GM23338 (cell line): ENCODE data around the gene FATE1. TPM values are rescaled to one million over a fixed set of nuclear protein-coding genes. Genes with fewer than 3 reads are reported as not detected.

Source experiments
- ATAC-seq: fragments of 200-7000 bp; cut with Tn5 transposase; 3 replicates; pipeline ENCODE4 v1.9.1; 2020
- DNase-seq: peaks from one replicate; pipeline ENCODE4 v3.0.0-alpha.2; 2015; ENCODE audit warnings: low spot score
- H2AFZ ChIP-seq: fragments of 200-600 bp; sonication (generic); 2 replicates; pipeline ENCODE4 v1.8.0; 2016; ENCODE audit warnings: antibody characterized with exemption, mild to moderate bottlenecking, moderate library complexity
- H3F3A ChIP-seq: fragments of 200-600 bp; sonication (generic); replicated peaks from 2 replicates; pipeline ENCODE4 v1.8.0; 2017; ENCODE audit warnings: antibody characterized with exemption, mixed run types, low read depth
- H3K27ac ChIP-seq: fragments of 200-600 bp; sonication (generic); 2 replicates; pipeline ENCODE4 v1.6.1; 2016; ENCODE audit warnings: low read depth
- H3K27me3 ChIP-seq: fragments of 200-600 bp; sonication (generic); 2 replicates; pipeline ENCODE4 v1.8.0; 2016; ENCODE audit warnings: mild to moderate bottlenecking, mixed run types, moderate library complexity; ENCODE audit not compliant: insufficient read depth
- H3K36me3 ChIP-seq: fragments of 200-600 bp; sonication (generic); 2 replicates; pipeline ENCODE4 v1.8.0; 2016; ENCODE audit warnings: mild to moderate bottlenecking; ENCODE audit not compliant: insufficient read depth
- H3K4me1 ChIP-seq: fragments of 200-600 bp; sonication (generic); 2 replicates; pipeline ENCODE4 v1.8.0; 2016; ENCODE audit warnings: mild to moderate bottlenecking, moderate library complexity; ENCODE audit not compliant: insufficient read depth
- H3K4me2 ChIP-seq: fragments of 200-600 bp; sonication (generic); 2 replicates; pipeline ENCODE4 v1.7.1; 2017; ENCODE audit warnings: mixed run types
- H3K4me3 ChIP-seq: fragments of 200-600 bp; sonication (generic); 2 replicates; pipeline ENCODE4 v1.6.1; 2016; ENCODE audit warnings: mixed run types
- H3K79me2 ChIP-seq: fragments of 200-600 bp; sonication (generic); replicated peaks from 2 replicates; pipeline ENCODE4 v1.8.0; 2017; ENCODE audit warnings: mild to moderate bottlenecking; ENCODE audit not compliant: insufficient read depth
- H3K9me2 ChIP-seq: fragments of 200-600 bp; sonication (generic); 2 replicates; pipeline ENCODE4 v1.8.0; 2017; ENCODE audit not compliant: insufficient read depth
- H4K20me1 ChIP-seq: fragments of 200-600 bp; sonication (generic); replicated peaks from 2 replicates; pipeline ENCODE4 v1.8.0; 2017; ENCODE audit warnings: mild to moderate bottlenecking; ENCODE audit not compliant: insufficient read depth
- H3K27ac Mint-ChIP-seq: 2 replicates; pipeline ENCODE4 v1.8.0; 2020; ENCODE audit warnings: inconsistent platforms, mild to moderate bottlenecking, moderate library complexity, mixed read lengths
- H3K27me3 Mint-ChIP-seq: 3 replicates; pipeline ENCODE4 v1.8.0; 2022; ENCODE audit warnings: low read depth, mild to moderate bottlenecking, moderate library complexity, mixed read lengths, inconsistent platforms; ENCODE audit not compliant: insufficient read depth, poor library complexity
- H3K36me3 Mint-ChIP-seq: 3 replicates; pipeline ENCODE4 v1.8.0; 2021; ENCODE audit warnings: low read depth, mild to moderate bottlenecking, inconsistent platforms, moderate library complexity, mixed read lengths
- H3K4me1 Mint-ChIP-seq: 3 replicates; pipeline ENCODE4 v1.8.0; 2020; ENCODE audit warnings: mild to moderate bottlenecking, inconsistent platforms, mixed read lengths
- H3K4me3 Mint-ChIP-seq: 3 replicates; pipeline ENCODE4 v1.8.0; 2021; ENCODE audit warnings: moderate library complexity, mild to moderate bottlenecking, inconsistent platforms, mixed read lengths
- H3K9me3 Mint-ChIP-seq: 3 replicates; pipeline ENCODE4 v1.8.0; 2020; ENCODE audit warnings: moderate library complexity, mild to moderate bottlenecking, inconsistent platforms, mixed read lengths
- EZH2 ChIP-seq: fragments of 200-600 bp; sonication (generic); IDR thresholded peaks from one replicate; pipeline ENCODE4 v1.8.0; 2017; ENCODE audit warnings: antibody characterized with exemption, mild to moderate bottlenecking, low read depth; ENCODE audit not compliant: unreplicated experiment
- EZH2phosphoT487 ChIP-seq: fragments of 200-600 bp; sonication (generic); IDR thresholded peaks from one replicate; pipeline ENCODE4 v1.8.1; 2018; ENCODE audit warnings: antibody characterized with exemption; ENCODE audit not compliant: unreplicated experiment
- JUNB ChIP-seq: IDR thresholded peaks from one replicate; pipeline ENCODE4 v1.6.1; 2016; ENCODE audit warnings: antibody characterized with exemption; ENCODE audit not compliant: unreplicated experiment
- NANOG ChIP-seq: IDR thresholded peaks from 2 replicates; pipeline ENCODE4 v1.6.1; 2016; ENCODE audit warnings: antibody characterized with exemption, borderline replicate concordance
- STAT1 ChIP-seq: IDR thresholded peaks from one replicate; pipeline ENCODE4 v1.6.1; 2016; ENCODE audit warnings: antibody characterized with exemption; ENCODE audit not compliant: unreplicated experiment
- ZNF114 ChIP-seq: fragments of 250-450 bp; sonication (Bioruptor Pico); IDR thresholded peaks from 2 replicates; pipeline ENCODE4 v1.5.0; 2020; ENCODE audit warnings: mild to moderate bottlenecking, moderate library complexity
- ZNF331 ChIP-seq: fragments of 250-450 bp; sonication (Bioruptor Pico); IDR thresholded peaks from 2 replicates; pipeline ENCODE4 v1.5.0; 2020; ENCODE audit warnings: low read depth, mild to moderate bottlenecking, moderate library complexity
- polyA plus RNA-seq: library from polyadenylated mRNA; unstranded; fragments of >200 nt; fragmentation: Nextera tagmentation; extraction: Ambion mirVana; gene quantifications from 2 replicates; pipeline ENCODE4 v1.2.1, GENCODE V29; 2016
- total RNA-seq: library from RNA; depleted of rRNA; stranded (reverse); fragments of >200 nt; shearing (Covaris generic); gene quantifications from 2 replicates; pipeline ENCODE4 v1.2.3, GENCODE V29; 2014
- TF ChIP-seq, protein P1 (sequence below): fragments of 250-450 bp; sonication (Bioruptor Pico); IDR thresholded peaks from 2 replicates; pipeline ENCODE4 v1.5.0; 2020; ENCODE audit warnings: mild to moderate bottlenecking, moderate library complexity
- TF ChIP-seq, protein P2 (sequence below): IDR thresholded peaks from one replicate; pipeline ENCODE4 v1.6.1; 2018; ENCODE audit warnings: antibody characterized with exemption; ENCODE audit not compliant: unreplicated experiment

Gene FATE1
- total and polyA plus RNA-seq, 2 experiments from 2014 or later = 0.31 TPM; not detected in 1

DNA sequence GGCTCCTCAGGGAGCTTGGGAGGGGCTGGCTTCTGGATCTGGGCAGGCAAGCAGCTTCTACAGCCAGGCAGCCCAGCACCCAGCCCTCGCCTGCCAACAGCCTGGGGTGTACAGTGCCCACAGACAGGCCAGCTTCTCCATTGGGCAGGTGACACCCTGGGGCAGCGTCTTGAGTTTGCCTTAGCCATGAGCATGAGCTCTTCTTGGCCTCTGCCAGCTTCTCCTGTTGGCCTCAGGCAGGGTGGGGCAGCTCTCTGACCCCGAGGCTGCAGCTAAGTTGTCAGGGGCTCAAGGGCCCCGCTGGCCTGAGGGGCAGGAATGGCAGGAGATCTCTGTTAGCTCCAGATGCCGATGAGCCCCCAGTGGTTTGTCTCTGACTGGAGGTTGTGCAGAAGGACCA, 10.9 kb downstream of the FATE1 start:
- TF ChIP-seq STAT1 (no peak), ZNF331 (no peak), NANOG (no peak), JUNB (no peak), ZNF114 (CRISPR knock-in tag) (no peak), EZH2 (no peak), EZH2phosphoT487 (no peak)
- TF ChIP-seq, protein P1, sequence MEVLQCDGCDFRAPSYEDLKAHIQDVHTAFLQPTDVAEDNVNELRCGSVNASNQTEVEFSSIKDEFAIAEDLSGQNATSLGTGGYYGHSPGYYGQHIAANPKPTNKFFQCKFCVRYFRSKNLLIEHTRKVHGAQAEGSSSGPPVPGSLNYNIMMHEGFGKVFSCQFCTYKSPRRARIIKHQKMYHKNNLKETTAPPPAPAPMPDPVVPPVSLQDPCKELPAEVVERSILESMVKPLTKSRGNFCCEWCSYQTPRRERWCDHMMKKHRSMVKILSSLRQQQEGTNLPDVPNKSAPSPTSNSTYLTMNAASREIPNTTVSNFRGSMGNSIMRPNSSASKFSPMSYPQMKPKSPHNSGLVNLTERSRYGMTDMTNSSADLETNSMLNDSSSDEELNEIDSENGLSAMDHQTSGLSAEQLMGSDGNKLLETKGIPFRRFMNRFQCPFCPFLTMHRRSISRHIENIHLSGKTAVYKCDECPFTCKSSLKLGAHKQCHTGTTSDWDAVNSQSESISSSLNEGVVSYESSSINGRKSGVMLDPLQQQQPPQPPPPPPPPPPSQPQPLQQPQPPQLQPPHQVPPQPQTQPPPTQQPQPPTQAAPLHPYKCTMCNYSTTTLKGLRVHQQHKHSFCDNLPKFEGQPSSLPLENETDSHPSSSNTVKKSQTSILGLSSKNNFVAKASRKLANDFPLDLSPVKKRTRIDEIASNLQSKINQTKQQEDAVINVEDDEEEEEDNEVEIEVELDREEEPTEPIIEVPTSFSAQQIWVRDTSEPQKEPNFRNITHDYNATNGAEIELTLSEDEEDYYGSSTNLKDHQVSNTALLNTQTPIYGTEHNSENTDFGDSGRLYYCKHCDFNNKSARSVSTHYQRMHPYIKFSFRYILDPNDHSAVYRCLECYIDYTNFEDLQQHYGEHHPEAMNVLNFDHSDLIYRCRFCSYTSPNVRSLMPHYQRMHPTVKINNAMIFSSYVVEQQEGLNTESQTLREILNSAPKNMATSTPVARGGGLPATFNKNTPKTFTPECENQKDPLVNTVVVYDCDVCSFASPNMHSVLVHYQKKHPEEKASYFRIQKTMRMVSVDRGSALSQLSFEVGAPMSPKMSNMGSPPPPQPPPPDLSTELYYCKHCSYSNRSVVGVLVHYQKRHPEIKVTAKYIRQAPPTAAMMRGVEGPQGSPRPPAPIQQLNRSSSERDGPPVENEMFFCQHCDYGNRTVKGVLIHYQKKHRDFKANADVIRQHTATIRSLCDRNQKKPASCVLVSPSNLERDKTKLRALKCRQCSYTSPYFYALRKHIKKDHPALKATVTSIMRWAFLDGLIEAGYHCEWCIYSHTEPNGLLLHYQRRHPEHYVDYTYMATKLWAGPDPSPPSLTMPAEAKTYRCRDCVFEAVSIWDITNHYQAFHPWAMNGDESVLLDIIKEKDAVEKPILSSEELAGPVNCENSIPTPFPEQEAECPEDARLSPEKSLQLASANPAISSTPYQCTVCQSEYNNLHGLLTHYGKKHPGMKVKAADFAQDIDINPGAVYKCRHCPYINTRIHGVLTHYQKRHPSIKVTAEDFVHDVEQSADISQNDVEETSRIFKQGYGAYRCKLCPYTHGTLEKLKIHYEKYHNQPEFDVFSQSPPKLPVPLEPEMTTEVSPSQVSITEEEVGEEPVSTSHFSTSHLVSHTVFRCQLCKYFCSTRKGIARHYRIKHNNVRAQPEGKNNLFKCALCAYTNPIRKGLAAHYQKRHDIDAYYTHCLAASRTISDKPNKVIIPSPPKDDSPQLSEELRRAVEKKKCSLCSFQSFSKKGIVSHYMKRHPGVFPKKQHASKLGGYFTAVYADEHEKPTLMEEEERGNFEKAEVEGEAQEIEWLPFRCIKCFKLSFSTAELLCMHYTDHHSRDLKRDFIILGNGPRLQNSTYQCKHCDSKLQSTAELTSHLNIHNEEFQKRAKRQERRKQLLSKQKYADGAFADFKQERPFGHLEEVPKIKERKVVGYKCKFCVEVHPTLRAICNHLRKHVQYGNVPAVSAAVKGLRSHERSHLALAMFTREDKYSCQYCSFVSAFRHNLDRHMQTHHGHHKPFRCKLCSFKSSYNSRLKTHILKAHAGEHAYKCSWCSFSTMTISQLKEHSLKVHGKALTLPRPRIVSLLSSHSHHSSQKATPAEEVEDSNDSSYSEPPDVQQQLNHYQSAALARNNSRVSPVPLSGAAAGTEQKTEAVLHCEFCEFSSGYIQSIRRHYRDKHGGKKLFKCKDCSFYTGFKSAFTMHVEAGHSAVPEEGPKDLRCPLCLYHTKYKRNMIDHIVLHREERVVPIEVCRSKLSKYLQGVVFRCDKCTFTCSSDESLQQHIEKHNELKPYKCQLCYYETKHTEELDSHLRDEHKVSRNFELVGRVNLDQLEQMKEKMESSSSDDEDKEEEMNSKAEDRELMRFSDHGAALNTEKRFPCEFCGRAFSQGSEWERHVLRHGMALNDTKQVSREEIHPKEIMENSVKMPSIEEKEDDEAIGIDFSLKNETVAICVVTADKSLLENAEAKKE (CRISPR knock-in tag) = no peak
- TF ChIP-seq, protein P2, sequence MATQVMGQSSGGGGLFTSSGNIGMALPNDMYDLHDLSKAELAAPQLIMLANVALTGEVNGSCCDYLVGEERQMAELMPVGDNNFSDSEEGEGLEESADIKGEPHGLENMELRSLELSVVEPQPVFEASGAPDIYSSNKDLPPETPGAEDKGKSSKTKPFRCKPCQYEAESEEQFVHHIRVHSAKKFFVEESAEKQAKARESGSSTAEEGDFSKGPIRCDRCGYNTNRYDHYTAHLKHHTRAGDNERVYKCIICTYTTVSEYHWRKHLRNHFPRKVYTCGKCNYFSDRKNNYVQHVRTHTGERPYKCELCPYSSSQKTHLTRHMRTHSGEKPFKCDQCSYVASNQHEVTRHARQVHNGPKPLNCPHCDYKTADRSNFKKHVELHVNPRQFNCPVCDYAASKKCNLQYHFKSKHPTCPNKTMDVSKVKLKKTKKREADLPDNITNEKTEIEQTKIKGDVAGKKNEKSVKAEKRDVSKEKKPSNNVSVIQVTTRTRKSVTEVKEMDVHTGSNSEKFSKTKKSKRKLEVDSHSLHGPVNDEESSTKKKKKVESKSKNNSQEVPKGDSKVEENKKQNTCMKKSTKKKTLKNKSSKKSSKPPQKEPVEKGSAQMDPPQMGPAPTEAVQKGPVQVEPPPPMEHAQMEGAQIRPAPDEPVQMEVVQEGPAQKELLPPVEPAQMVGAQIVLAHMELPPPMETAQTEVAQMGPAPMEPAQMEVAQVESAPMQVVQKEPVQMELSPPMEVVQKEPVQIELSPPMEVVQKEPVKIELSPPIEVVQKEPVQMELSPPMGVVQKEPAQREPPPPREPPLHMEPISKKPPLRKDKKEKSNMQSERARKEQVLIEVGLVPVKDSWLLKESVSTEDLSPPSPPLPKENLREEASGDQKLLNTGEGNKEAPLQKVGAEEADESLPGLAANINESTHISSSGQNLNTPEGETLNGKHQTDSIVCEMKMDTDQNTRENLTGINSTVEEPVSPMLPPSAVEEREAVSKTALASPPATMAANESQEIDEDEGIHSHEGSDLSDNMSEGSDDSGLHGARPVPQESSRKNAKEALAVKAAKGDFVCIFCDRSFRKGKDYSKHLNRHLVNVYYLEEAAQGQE = no peak
- Histone ChIP-seq H3F3A (no peaks in the 10 kb centered on the region), H3K36me3 (no peaks in the 10 kb centered on the region), H3K27me3 (no peaks in the 10 kb centered on the region), H3K4me3 (no peak overlapping the region), H3K79me2 (no peaks in the 10 kb centered on the region), H3K9me2 (no peaks in the 10 kb centered on the region), H2AFZ (no peak overlapping the region), H3K4me2 (no peak overlapping the region), H4K20me1 (no peaks in the 10 kb centered on the region), H3K4me1 (no peaks in the 10 kb centered on the region), H3K27ac (no peak overlapping the region)
- no peak overlapping the region for H3K27ac Mint-ChIP-seq
- DNase-seq = no peak
- ATAC-seq = no peak
- peaks cover 2% of the 10 kb centered on the region for H3K27me3 Mint-ChIP-seq
- H3K9me3 Mint-ChIP-seq = no peaks in the 10 kb centered on the region; the same call in 2 of the 3 replicates
- H3K4me3 Mint-ChIP-seq = no peak overlapping the region
- peaks cover 7% of the 10 kb centered on the region; the same call in 2 of the 3 replicates for H3K4me1 Mint-ChIP-seq
- no peaks in the 10 kb centered on the region for H3K36me3 Mint-ChIP-seq
